ENCODE measurements around the gene HAT1. TPM values are rescaled to one million over a fixed set of nuclear protein-coding genes. Genes with fewer than 3 reads are reported as not detected.

The HAT1 gene
- total RNA-seq, 1 experiment from 2014 or later: 58.9 TPM

- H3K27me3 Mint-ChIP-seq (ENCODE audit: low read depth): no peaks in the 10 kb centered on the region
- H3K4me1 Mint-ChIP-seq: no peaks in the 10 kb centered on the region
- ATAC-seq: no peak
- ChIA-PET POLR2A (no interaction called here), CTCF (no interaction called here)
- H3K36me3 Mint-ChIP-seq: peaks cover 17% of the 10 kb centered on the region
- TF ChIP-seq FOXK1 (CRISPR knock-in tag; IDR thresholded peaks at IDR 0.05) (no peak), TEAD4 (CRISPR knock-in tag; IDR thresholded peaks at IDR 0.05) (no peak), HMGA2 (CRISPR knock-in tag; IDR thresholded peaks at IDR 0.05) (no peak)
- no peak overlapping the region for H3K27ac Mint-ChIP-seq
- DNase-seq (ENCODE audit: low spot score): no peak
- no peak overlapping the region for H3K4me3 Mint-ChIP-seq
- H3K9me3 Mint-ChIP-seq: no peaks in the 10 kb centered on the region
Measured at GRCh38 chr2:171952276-171952675, 30.0 kb downstream of the HAT1 start.

- H3K27ac Mint-ChIP-seq: no peak overlapping the region
- POLR2A ChIA-PET: no interaction called here
Measured at GRCh38 chr2:171952748-171953147, 30.5 kb downstream of the HAT1 start.

More at GRCh38 chr2:171952748-171953147, 30.5 kb downstream of the HAT1 start:
- DNase-seq (ENCODE audit: low spot score): no peak
- H3K36me3 Mint-ChIP-seq: peaks cover 17% of the 10 kb centered on the region
- H3K9me3 Mint-ChIP-seq: no peaks in the 10 kb centered on the region
- H3K4me1 Mint-ChIP-seq: no peaks in the 10 kb centered on the region
- H3K27me3 Mint-ChIP-seq (ENCODE audit: low read depth): no peaks in the 10 kb centered on the region
- H3K4me3 Mint-ChIP-seq: no peak overlapping the region
- no peak for ATAC-seq
- TF ChIP-seq NFATC4 (CRISPR knock-in tag; IDR thresholded peaks at IDR 0.05): no peak
- no peak for TF ChIP-seq ATF2 (CRISPR knock-in tag; IDR thresholded peaks at IDR 0.05; ENCODE audit: borderline replicate concordance, low read depth)
- no peak for TF ChIP-seq RELA (CRISPR knock-in tag; IDR thresholded peaks at IDR 0.05; ENCODE audit: borderline replicate concordance)
- TF ChIP-seq ATF3 (CRISPR knock-in tag; conservative IDR thresholded peaks at IDR 0.05): no peak
- no peak for TF ChIP-seq ZNF219 (CRISPR knock-in tag; IDR thresholded peaks at IDR 0.05; ENCODE audit: borderline replicate concordance)
- no peak for TF ChIP-seq FOXJ3 (CRISPR knock-in tag; IDR thresholded peaks at IDR 0.05; ENCODE audit: borderline replicate concordance)
- TF ChIP-seq RORB (CRISPR knock-in tag; IDR thresholded peaks at IDR 0.05): no peak
- no peak for TF ChIP-seq ZNF281 (CRISPR knock-in tag; IDR thresholded peaks at IDR 0.05)
- TF ChIP-seq MYBL2 (CRISPR knock-in tag; IDR thresholded peaks at IDR 0.05): no peak
- no peak for TF ChIP-seq SMAD3 (CRISPR knock-in tag; IDR thresholded peaks at IDR 0.05; ENCODE audit: borderline replicate concordance)
- no peak for TF ChIP-seq E2F1 (CRISPR knock-in tag; IDR thresholded peaks at IDR 0.05)
- no peak for TF ChIP-seq ZNF512 (CRISPR knock-in tag; IDR thresholded peaks at IDR 0.05; ENCODE audit: borderline replicate concordance)
- CTCF ChIA-PET: no interaction called here

All from WTC11 (cell line).